Measurements from ENCODE around the gene SLC35F1. TPM values are rescaled to one million over a fixed set of nuclear protein-coding genes. Genes with fewer than 3 reads are reported as not detected.
"Not testable (repeated sequence)": the region's sequence is repeated elsewhere in the genome, so short reads cannot be mapped to it uniquely, and the experiment has no call there.

SLC35F1 gene
- polyA plus RNA-seq, 1 donor from 2014 or later = 35.1 TPM

DNA sequence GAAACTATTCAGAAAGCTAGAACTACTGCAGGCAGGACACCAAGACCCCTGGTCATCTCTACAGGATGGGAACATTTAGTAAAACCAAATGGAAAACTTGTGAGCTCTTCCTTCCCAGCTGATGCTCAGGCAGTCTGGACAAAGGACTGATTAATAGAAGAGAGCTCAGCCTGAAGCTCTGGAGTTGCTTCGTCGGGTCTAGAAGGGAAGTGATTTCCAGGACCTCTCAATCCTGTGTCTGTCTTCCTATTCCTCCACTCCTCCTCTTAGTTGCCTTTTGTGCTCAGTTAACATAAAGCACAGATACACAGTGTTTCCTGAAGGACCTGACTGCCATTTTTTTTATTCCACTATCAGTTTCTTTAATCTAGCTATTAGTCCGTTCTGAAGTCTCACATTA is 54.2 kb downstream of the SLC35F1 start:
- Histone ChIP-seq H3K36me3 (ENCODE audit: insufficient read depth, low read length) (no peaks in the 10 kb centered on the region), H3K4me2 (ENCODE audit: low read length) (no peak overlapping the region), H2AFZ (ENCODE audit: low read depth, low read length) (no peak overlapping the region), H3K27ac (ENCODE audit: low read length) (no peak overlapping the region), H3K9me2 (ENCODE audit: insufficient read depth, low read length) (no peaks in the 10 kb centered on the region), H3K9me3 (ENCODE audit: low read length) (no peaks in the 10 kb centered on the region), H4K20me1 (ENCODE audit: insufficient read depth) (no peaks in the 10 kb centered on the region), H3K27me3 (ENCODE audit: insufficient read depth, low read depth, low read length) (no peaks in the 10 kb centered on the region), H3K79me2 (replicated peaks; ENCODE audit: insufficient read depth, low read length) (no peaks in the 10 kb centered on the region), H3K9ac (ENCODE audit: low read length) (no peak overlapping the region), H3F3A (ENCODE audit: insufficient read depth, low read length, poor library complexity, severe bottlenecking) (no peaks in the 10 kb centered on the region), H3K4me3 (ENCODE audit: low read length) (no peak overlapping the region)
- TF ChIP-seq SMC3 (conservative IDR thresholded peaks at IDR 0.05; ENCODE audit: poor library complexity) (no peak), POLR2AphosphoS5 (IDR thresholded peaks at IDR 0.05) (no peak), RAD21 (conservative IDR thresholded peaks at IDR 0.05) (no peak), MXI1 (conservative IDR thresholded peaks at IDR 0.05; ENCODE audit: poor library complexity, severe bottlenecking) (no peak), TAF1 (IDR thresholded peaks at IDR 0.05; ENCODE audit: low read depth) (no peak), EP300 (conservative IDR thresholded peaks at IDR 0.05; ENCODE audit: poor library complexity, severe bottlenecking) (no peak), EZH2 (IDR thresholded peaks at IDR 0.05; ENCODE audit: borderline replicate concordance, insufficient read depth, low read length, poor library complexity, severe bottlenecking) (no peak)
- TF ChIP-seq, protein P1, sequence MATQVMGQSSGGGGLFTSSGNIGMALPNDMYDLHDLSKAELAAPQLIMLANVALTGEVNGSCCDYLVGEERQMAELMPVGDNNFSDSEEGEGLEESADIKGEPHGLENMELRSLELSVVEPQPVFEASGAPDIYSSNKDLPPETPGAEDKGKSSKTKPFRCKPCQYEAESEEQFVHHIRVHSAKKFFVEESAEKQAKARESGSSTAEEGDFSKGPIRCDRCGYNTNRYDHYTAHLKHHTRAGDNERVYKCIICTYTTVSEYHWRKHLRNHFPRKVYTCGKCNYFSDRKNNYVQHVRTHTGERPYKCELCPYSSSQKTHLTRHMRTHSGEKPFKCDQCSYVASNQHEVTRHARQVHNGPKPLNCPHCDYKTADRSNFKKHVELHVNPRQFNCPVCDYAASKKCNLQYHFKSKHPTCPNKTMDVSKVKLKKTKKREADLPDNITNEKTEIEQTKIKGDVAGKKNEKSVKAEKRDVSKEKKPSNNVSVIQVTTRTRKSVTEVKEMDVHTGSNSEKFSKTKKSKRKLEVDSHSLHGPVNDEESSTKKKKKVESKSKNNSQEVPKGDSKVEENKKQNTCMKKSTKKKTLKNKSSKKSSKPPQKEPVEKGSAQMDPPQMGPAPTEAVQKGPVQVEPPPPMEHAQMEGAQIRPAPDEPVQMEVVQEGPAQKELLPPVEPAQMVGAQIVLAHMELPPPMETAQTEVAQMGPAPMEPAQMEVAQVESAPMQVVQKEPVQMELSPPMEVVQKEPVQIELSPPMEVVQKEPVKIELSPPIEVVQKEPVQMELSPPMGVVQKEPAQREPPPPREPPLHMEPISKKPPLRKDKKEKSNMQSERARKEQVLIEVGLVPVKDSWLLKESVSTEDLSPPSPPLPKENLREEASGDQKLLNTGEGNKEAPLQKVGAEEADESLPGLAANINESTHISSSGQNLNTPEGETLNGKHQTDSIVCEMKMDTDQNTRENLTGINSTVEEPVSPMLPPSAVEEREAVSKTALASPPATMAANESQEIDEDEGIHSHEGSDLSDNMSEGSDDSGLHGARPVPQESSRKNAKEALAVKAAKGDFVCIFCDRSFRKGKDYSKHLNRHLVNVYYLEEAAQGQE (IDR thresholded peaks at IDR 0.05; ENCODE audit: borderline replicate concordance) = no peak
- TF ChIP-seq, protein P2, sequence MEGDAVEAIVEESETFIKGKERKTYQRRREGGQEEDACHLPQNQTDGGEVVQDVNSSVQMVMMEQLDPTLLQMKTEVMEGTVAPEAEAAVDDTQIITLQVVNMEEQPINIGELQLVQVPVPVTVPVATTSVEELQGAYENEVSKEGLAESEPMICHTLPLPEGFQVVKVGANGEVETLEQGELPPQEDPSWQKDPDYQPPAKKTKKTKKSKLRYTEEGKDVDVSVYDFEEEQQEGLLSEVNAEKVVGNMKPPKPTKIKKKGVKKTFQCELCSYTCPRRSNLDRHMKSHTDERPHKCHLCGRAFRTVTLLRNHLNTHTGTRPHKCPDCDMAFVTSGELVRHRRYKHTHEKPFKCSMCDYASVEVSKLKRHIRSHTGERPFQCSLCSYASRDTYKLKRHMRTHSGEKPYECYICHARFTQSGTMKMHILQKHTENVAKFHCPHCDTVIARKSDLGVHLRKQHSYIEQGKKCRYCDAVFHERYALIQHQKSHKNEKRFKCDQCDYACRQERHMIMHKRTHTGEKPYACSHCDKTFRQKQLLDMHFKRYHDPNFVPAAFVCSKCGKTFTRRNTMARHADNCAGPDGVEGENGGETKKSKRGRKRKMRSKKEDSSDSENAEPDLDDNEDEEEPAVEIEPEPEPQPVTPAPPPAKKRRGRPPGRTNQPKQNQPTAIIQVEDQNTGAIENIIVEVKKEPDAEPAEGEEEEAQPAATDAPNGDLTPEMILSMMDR (IDR thresholded peaks at IDR 0.05; ENCODE audit: poor library complexity, severe bottlenecking) = no peak

DNA sequence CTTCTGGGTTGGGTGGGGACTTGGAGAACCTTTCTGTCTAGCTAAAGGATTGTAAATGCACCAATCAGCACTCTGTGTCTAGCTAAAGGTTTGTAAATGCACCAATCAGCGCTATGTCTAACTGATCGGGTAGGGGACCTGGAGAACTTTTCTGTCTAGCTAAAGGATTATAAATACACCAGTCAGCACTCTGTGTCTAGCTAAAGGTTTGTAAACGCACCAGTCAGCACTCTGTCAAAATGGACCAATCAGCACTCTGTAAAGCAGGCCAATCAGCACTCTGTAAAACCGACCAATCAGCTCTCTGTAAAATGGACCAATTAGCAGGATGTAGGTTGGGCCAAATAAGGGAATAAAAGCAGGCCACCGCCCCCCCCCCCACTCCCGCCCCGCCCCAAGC is 58.7 kb downstream of the SLC35F1 start:
- not testable (repeated sequence) for H4K20me1 ChIP-seq (ENCODE audit: insufficient read depth); H3K4me3 ChIP-seq (ENCODE audit: low read length); H3F3A ChIP-seq (ENCODE audit: insufficient read depth, low read length, poor library complexity, severe bottlenecking); H3K27ac ChIP-seq (ENCODE audit: low read length); H3K4me2 ChIP-seq (ENCODE audit: low read length); H2AFZ ChIP-seq (ENCODE audit: low read depth, low read length); H3K36me3 ChIP-seq (ENCODE audit: insufficient read depth, low read length); H3K9me3 ChIP-seq (ENCODE audit: low read length); H3K79me2 ChIP-seq (replicated peaks; ENCODE audit: insufficient read depth, low read length); H3K9ac ChIP-seq (ENCODE audit: low read length); H3K9me2 ChIP-seq (ENCODE audit: insufficient read depth, low read length); H3K27me3 ChIP-seq (ENCODE audit: insufficient read depth, low read depth, low read length)

DNA sequence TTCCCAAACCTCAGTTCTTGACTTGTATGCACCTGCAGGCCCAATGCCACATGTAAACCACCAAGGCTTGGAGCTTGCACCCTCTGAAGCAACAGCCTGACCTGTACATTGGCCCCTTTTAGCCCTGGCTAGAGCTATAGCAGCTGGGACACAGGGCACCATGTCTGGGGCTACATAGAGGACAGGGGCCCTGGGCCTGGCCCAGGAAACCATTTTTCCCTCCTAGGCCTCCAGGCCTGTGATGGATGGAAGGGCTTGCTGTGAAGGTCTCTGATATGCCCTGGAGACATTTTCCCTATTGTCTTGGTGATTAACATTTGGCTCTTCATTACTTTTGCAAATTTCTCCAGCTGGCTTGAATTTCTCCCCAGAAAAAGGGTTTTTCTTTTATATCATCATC is 64.6 kb downstream of the SLC35F1 start:
- Histone ChIP-seq H3K27ac (ENCODE audit: low read length) (no peak overlapping the region), H3K27me3 (ENCODE audit: insufficient read depth, low read depth, low read length) (no peaks in the 10 kb centered on the region), H4K20me1 (ENCODE audit: insufficient read depth) (no peaks in the 10 kb centered on the region), H3K4me3 (ENCODE audit: low read length) (no peak overlapping the region), H3K9me3 (ENCODE audit: low read length) (no peaks in the 10 kb centered on the region), H3K79me2 (replicated peaks; ENCODE audit: insufficient read depth, low read length) (no peaks in the 10 kb centered on the region), H3K9me2 (ENCODE audit: insufficient read depth, low read length) (no peaks in the 10 kb centered on the region), H3K9ac (ENCODE audit: low read length) (no peak overlapping the region), H3K4me2 (ENCODE audit: low read length) (no peak overlapping the region), H2AFZ (ENCODE audit: low read depth, low read length) (no peak overlapping the region), H3F3A (ENCODE audit: insufficient read depth, low read length, poor library complexity, severe bottlenecking) (no peaks in the 10 kb centered on the region), H3K36me3 (ENCODE audit: insufficient read depth, low read length) (no peaks in the 10 kb centered on the region)
- no peak for TF ChIP-seq SMC3 (conservative IDR thresholded peaks at IDR 0.05; ENCODE audit: poor library complexity)
- TF ChIP-seq, protein P1 (IDR thresholded peaks at IDR 0.05; ENCODE audit: borderline replicate concordance) = no peak
- no peak for TF ChIP-seq MXI1 (conservative IDR thresholded peaks at IDR 0.05; ENCODE audit: poor library complexity, severe bottlenecking)
- TF ChIP-seq EZH2 (IDR thresholded peaks at IDR 0.05; ENCODE audit: borderline replicate concordance, insufficient read depth, low read length, poor library complexity, severe bottlenecking) = no peak
- TF ChIP-seq, protein P2 (IDR thresholded peaks at IDR 0.05; ENCODE audit: poor library complexity, severe bottlenecking) = no peak
- no peak for TF ChIP-seq TAF1 (IDR thresholded peaks at IDR 0.05; ENCODE audit: low read depth)
- TF ChIP-seq POLR2AphosphoS5 (IDR thresholded peaks at IDR 0.05) = no peak
- no peak for TF ChIP-seq EP300 (conservative IDR thresholded peaks at IDR 0.05; ENCODE audit: poor library complexity, severe bottlenecking)
- TF ChIP-seq RAD21 (conservative IDR thresholded peaks at IDR 0.05) = no peak

Measured in neural cell (in vitro differentiated cells).